Mesenchymal stem cell (in vitro differentiated cells and primary cell): Measurements from ENCODE around the gene PAFAH2. TPM values are rescaled to one million over a fixed set of nuclear protein-coding genes. Genes with fewer than 3 reads are reported as not detected.

ENCODE experiments used
- DNase-seq: peaks from one replicate; pipeline ENCODE4 v3.0.0-alpha.2; 2013
- H2AFZ ChIP-seq: one replicate; pipeline ENCODE4 v1.6.1; 2013; ENCODE audit warnings: low read depth, mild to moderate bottlenecking, control low read depth, inconsistent platforms, low read length, moderate library complexity
- H2AK5ac ChIP-seq: 2 replicates; pipeline ENCODE4 v1.6.1; 2013; ENCODE audit warnings: low read length, moderate library complexity, mild to moderate bottlenecking, inconsistent platforms; ENCODE audit not compliant: severe bottlenecking
- H2BK120ac ChIP-seq: one replicate; pipeline ENCODE4 v1.6.1; 2013; ENCODE audit warnings: low read depth, mild to moderate bottlenecking, inconsistent platforms, low read length, moderate library complexity
- H2BK12ac ChIP-seq, 2 experiments: one replicate each; pipeline ENCODE4 v1.6.1; 2013; ENCODE audit warnings: inconsistent platforms in 2 of 2, low read length in 2 of 2, mild to moderate bottlenecking in 2 of 2, moderate library complexity in 2 of 2, control low read depth in 1 of 2
- H2BK15ac ChIP-seq: one replicate; pipeline ENCODE4 v1.6.1; 2013; ENCODE audit warnings: mild to moderate bottlenecking, low read depth, inconsistent platforms; ENCODE audit not compliant: poor library complexity, severe bottlenecking
- H2BK5ac ChIP-seq: 2 replicates; pipeline ENCODE4 v1.6.1; 2013; ENCODE audit warnings: low read depth, mild to moderate bottlenecking, low read length, control low read depth, inconsistent platforms; ENCODE audit not compliant: poor library complexity, severe bottlenecking
- H3K14ac ChIP-seq, 2 experiments: one replicate each; pipeline ENCODE4 v1.6.1; 2013; ENCODE audit warnings: inconsistent platforms in 2 of 2, low read length in 2 of 2, control low read depth in 1 of 2, mild to moderate bottlenecking in 1 of 2, moderate library complexity in 1 of 2
- H3K18ac ChIP-seq, 2 experiments: one replicate each; pipeline ENCODE4 v1.6.1; 2013; ENCODE audit warnings: inconsistent platforms in 2 of 2, low read length in 2 of 2, control low read depth in 1 of 2, low read depth in 1 of 2, mild to moderate bottlenecking in 1 of 2
- H3K23ac ChIP-seq, 2 experiments: one replicate each; pipeline ENCODE4 v1.6.1; 2013; ENCODE audit warnings: inconsistent platforms in 2 of 2, low read length in 2 of 2, mild to moderate bottlenecking in 2 of 2, moderate library complexity in 2 of 2, control low read depth in 1 of 2
- H3K27ac ChIP-seq: 2 replicates; pipeline ENCODE4 v1.5.1; 2013; ENCODE audit warnings: mild to moderate bottlenecking, moderate library complexity, low read length, control low read depth, inconsistent platforms; ENCODE audit not compliant: poor library complexity, severe bottlenecking
- H3K27me3 ChIP-seq, 2 experiments: 2 replicates each; pipeline versions ENCODE4 v1.6.1 to v1.7.0; 2013; ENCODE audit warnings: low read length in 2 of 2, mild to moderate bottlenecking in 2 of 2, moderate library complexity in 2 of 2, control low read depth in 1 of 2, inconsistent platforms in 1 of 2; ENCODE audit not compliant: control insufficient read depth in 1 of 2, insufficient read depth in 1 of 2
- H3K36me3 ChIP-seq, 2 experiments: 2 replicates each; pipeline versions ENCODE4 v1.6.1 to v1.7.0; 2013; ENCODE audit warnings: low read length in 2 of 2, control low read depth in 1 of 2, inconsistent platforms in 1 of 2, low read depth in 1 of 2, mild to moderate bottlenecking in 1 of 2; ENCODE audit not compliant: insufficient read depth in 2 of 2, control insufficient read depth in 1 of 2
- H3K4ac ChIP-seq, 2 experiments: one replicate each; pipeline ENCODE4 v1.6.1; 2013; ENCODE audit warnings: inconsistent platforms in 2 of 2, low read length in 2 of 2, mild to moderate bottlenecking in 2 of 2, moderate library complexity in 2 of 2, control low read depth in 1 of 2, low read depth in 1 of 2
- H3K4me1 ChIP-seq: 2 replicates; pipeline ENCODE4 v1.6.1; 2013; ENCODE audit warnings: low read depth, low read length, control low read depth; ENCODE audit not compliant: control insufficient read depth, insufficient read depth
- H3K4me2 ChIP-seq: 2 replicates; pipeline ENCODE4 v1.6.1; 2013; ENCODE audit warnings: low read length, mild to moderate bottlenecking, inconsistent platforms; ENCODE audit not compliant: poor library complexity, severe bottlenecking
- H3K4me3 ChIP-seq, 2 experiments: 2 replicates each; pipeline versions ENCODE4 v1.5.1 to v1.7.0; 2013; ENCODE audit warnings: low read length in 2 of 2, mild to moderate bottlenecking in 2 of 2, control low read depth in 1 of 2, low read depth in 1 of 2; ENCODE audit not compliant: insufficient read depth in 1 of 2
- H3K79me1 ChIP-seq: replicated peaks from 2 replicates; pipeline ENCODE4 v1.6.1; 2013; ENCODE audit warnings: mild to moderate bottlenecking, control low read depth, low read length, inconsistent platforms; ENCODE audit not compliant: poor library complexity, severe bottlenecking
- H3K9ac ChIP-seq: 2 replicates; pipeline ENCODE4 v1.7.0; 2013; ENCODE audit warnings: mild to moderate bottlenecking, low read length, moderate library complexity
- H3K9me3 ChIP-seq: 2 replicates; pipeline ENCODE4 v1.7.0; 2013; ENCODE audit warnings: mild to moderate bottlenecking, low read length; ENCODE audit not compliant: control insufficient read depth
- H4K8ac ChIP-seq: one replicate; pipeline ENCODE4 v1.6.1; 2013; ENCODE audit warnings: inconsistent platforms, mild to moderate bottlenecking, low read length, moderate library complexity
- H4K91ac ChIP-seq: one replicate; pipeline ENCODE4 v1.6.1; 2013; ENCODE audit warnings: mild to moderate bottlenecking, low read length, inconsistent platforms
- WGBS: methylation state at CpG from one replicate; pipeline ENCODE4 v1.1.7; 2013; ENCODE audit warnings: mixed read lengths; 5-methylcytosine and 5-hydroxymethylcytosine counted together
- polyA plus RNA-seq, 2 experiments: library from polyadenylated mRNA; stranded (reverse); fragments of 200-250 nt; gene quantifications; one replicate each; pipeline ENCODE4 v1.2.3, GENCODE V29; 2013

The PAFAH2 gene
- 7.8 TPM for polyA plus RNA-seq (2013, experiment 1 of 2)
- polyA plus RNA-seq (2013, experiment 2 of 2): 7.5 TPM

DNA sequence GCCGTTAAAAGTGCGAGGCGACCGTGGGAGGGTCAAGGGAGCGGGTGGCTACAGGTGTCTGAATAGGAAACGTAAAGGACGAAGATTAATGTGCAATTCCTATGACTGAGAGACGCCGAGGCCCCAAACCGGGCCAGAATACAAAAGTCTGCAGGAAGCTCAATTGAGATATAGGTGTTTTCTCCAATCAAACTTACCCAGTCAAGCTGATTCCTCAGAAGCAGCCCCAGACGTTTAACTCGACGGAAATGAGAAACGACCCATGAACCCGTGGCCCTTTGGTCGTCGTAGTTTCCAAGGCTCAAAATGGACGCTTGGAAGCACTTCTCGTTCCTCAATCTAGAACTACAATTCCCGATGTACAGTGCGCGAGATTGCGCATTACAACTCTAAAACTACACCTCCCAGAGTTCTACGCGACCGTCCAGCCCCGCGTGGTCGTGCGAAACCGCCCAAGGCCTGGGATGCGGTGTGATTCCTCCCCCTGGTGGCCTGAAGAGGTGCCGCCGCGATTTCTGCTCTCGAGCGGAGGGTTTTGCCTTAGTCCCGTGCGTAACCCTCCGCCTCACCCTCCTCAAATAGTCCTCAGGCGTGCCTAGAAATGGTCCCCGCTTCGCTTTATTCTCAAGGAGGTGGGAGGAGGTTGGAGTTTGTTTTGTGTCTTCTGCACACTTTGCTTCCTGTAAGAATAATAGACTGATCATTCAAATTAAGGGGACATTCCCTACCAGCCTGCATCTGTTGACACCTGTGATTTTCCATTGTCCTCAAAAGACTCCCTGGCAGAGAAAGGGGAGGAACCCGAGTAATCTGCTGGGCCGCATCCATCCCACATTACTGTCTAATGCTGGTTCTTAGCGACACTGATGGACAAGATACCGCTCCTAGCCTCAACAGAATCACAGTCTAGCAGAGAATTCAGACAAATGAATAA, at the start of gene PAFAH2:
PAFAH2 (minus strand) TSS at position 236 of the 934 bp plus-strand sequence. CDS start 7,247 bp downstream, outside the sequence.
- Histone ChIP-seq H4K8ac (peak within 1 kb of the TSS; percentile 97), H3K27me3 (no peaks in the 10 kb centered on the region), H3K27ac (peak within 1 kb of the TSS; percentile 76), H3K4me1 (peaks cover 3% of the 10 kb centered on the region), H4K91ac (peak within 1 kb of the TSS; percentile 94), H3K79me1 (peaks cover 10% of the 10 kb centered on the region), H3K9ac (peak within 1 kb of the TSS; percentile 85), H3K4ac (peak within 1 kb of the TSS; percentile 89 to 97), H3K36me3 (no peaks in the 10 kb centered on the region), H3K23ac (no peak within 1 kb of the TSS), H2BK5ac (peak within 1 kb of the TSS; percentile 46), H3K9me3 (no peaks in the 10 kb centered on the region), H3K4me3 (peak within 1 kb of the TSS; percentile 68 to 80), H3K4me2 (peak within 1 kb of the TSS; percentile 92), H2BK12ac (peak within 1 kb of the TSS; percentile 68 to 91), H3K18ac (peak within 1 kb of the TSS; percentile 16 to 90), H2BK120ac (peak within 1 kb of the TSS; percentile 93), H2BK15ac (peak within 1 kb of the TSS; percentile 80), H2AK5ac (peak within 1 kb of the TSS; percentile 41), H3K14ac (no peak within 1 kb of the TSS), H2AFZ (peak within 1 kb of the TSS; percentile 76)
- peak; percentile 100 for DNase-seq
- 3% methylated on average over 37 of the region's 47 CpGs for whole genome bisulfite sequencing

DNA sequence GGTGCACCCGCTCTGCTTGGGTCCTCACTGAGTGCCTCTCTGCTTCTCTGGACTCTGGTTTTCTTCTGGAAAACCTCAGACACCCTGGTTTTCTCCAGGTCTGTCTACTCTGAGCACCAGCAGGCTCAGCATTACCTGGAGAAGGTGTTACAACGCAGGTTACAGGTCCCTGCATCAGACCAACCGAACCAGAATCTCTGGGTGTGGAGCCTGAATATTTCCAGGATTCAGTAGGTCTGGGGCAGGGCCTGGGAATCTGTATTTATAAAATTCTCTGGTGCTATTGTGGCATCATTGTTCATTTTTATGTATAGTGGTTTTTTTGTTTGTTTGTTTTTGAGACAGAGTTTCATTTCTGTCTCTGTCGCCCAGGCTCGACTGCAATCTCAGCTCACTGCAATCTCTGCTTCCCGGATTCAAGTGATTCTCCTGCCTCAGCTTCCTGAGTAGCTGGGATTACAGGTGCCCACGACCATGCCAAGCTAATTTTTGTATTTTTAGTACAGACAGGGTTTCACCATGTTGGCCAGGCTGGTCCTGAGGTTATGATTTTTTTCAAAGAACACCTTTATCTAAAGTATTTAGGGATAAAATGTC, 49.5 kb upstream of the PAFAH2 start:
- Histone ChIP-seq H3K4me2 (no peak overlapping the region), H2AFZ (no peak overlapping the region), H2BK12ac (no peak overlapping the region), H3K18ac (no peak overlapping the region), H3K4me3 (no peak overlapping the region), H3K36me3 (no peaks in the 10 kb centered on the region), H3K4ac (no peak overlapping the region), H2BK5ac (no peak overlapping the region), H2AK5ac (no peak overlapping the region), H3K9me3 (no peaks in the 10 kb centered on the region), H2BK120ac (no peak overlapping the region), H3K14ac (no peak overlapping the region), H3K4me1 (peaks cover 9% of the 10 kb centered on the region), H3K23ac (no peak overlapping the region), H3K27ac (no peak overlapping the region), H4K91ac (no peak overlapping the region), H3K27me3 (peaks cover 87 to 92% of the 10 kb centered on the region in 2 experiments), H2BK15ac (no peak overlapping the region), H3K9ac (no peak overlapping the region), H4K8ac (no peak overlapping the region), H3K79me1 (no peaks in the 10 kb centered on the region)
- WGBS: 88% methylated on average over 7 of the region's 7 CpGs
- no peak for DNase-seq

DNA sequence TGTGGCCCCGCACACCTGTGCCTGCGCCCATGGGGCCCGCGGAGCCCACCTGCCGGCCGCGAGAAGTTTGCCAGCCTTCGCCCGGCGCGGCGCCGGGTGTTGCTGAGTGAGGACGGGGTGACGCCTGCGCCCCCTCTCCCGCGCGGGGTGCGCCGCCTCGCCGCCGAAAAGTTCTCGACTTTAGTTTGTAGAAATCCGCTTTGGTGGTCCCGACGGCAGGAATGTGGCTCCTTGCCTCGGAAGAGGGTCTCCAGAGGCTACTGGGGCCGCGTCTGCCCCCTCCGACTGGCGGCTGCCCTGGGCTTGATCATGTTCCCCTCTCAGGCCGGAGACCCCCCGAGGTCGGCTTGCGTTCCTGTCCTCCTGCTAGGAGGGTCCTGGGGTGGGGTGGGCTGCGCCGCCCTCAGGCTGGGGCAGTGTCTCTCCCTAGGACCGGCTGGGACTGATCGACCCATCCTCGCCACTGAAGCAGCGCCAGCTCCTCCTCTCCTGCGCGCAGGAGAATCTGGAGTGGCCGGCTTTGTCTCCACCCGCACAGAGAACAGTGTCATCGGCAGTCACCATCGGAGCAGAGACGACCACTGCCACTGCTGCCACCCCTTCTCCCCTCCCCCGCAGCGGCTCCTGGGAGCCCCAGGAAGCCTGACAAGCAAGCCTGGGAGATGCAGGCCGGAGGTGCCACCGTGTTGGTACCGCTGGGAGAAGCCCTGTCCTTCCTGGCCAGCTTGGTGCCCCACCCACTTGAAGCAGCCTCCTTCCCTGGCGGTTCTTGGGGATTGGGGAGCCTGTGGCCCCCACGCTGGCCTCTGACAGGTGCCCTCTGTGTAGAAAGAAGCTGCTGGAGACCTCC, 48.6 kb upstream of the PAFAH2 start:
- no peak overlapping the region for H2BK15ac ChIP-seq
- no peak overlapping the region for H4K91ac ChIP-seq
- no peak overlapping the region for H3K23ac ChIP-seq
- H3K9ac ChIP-seq: no peak overlapping the region
- 15% methylated on average over 55 of the region's 57 CpGs for WGBS
- no peak overlapping the region for H4K8ac ChIP-seq
- no peaks in the 10 kb centered on the region for H3K79me1 ChIP-seq
- H3K4me3 ChIP-seq: no peak overlapping the region
- H2BK5ac ChIP-seq: no peak overlapping the region
- peak overlapping the region; percentile 41 for H3K4me2 ChIP-seq
- no peak overlapping the region for H3K18ac ChIP-seq
- H2BK12ac ChIP-seq: no peak overlapping the region
- H2AK5ac ChIP-seq: no peak overlapping the region
- no peak overlapping the region for H2BK120ac ChIP-seq
- no peaks in the 10 kb centered on the region for H3K9me3 ChIP-seq
- peaks cover 9% of the 10 kb centered on the region for H3K4me1 ChIP-seq
- H3K14ac ChIP-seq: no peak overlapping the region
- H2AFZ ChIP-seq: no peak overlapping the region
- H3K36me3 ChIP-seq: no peaks in the 10 kb centered on the region
- no peak for DNase-seq
- no peak overlapping the region for H3K4ac ChIP-seq
- H3K27ac ChIP-seq: no peak overlapping the region
- H3K27me3 ChIP-seq: peaks cover 88 to 97% of the 10 kb centered on the region in 2 experiments
